IPS-NIHi7 (cell line): ENCODE results near the gene ARHGEF6.
"Not testable (repeated sequence)": the region's sequence is repeated elsewhere in the genome, so short reads cannot be mapped to it uniquely, and the experiment has no call there.

Source experiments
- DNase-seq: peaks from one replicate; pipeline ENCODE4 v3.0.0; 2012; ENCODE audit warnings: mixed read lengths; ENCODE audit errors: extremely low spot score

The ARHGEF6 gene

GRCh38 chrX:136780763-136781162 is at the start of gene ARHGEF6:
Gene ARHGEF6, minus strand, starts transcription at chrX:136780932. Its CDS starts 50 bp downstream, at chrX:136780882.
- no peak for DNase-seq

- DNase-seq = no peak
Measured at GRCh38 chrX:136829413-136829812, 48.7 kb upstream of the ARHGEF6 start.

GRCh38 chrX:136828830-136829229 is 48.1 kb upstream of the ARHGEF6 start:
- DNase-seq = no peak

GRCh38 chrX:136827026-136827425 is 46.3 kb upstream of the ARHGEF6 start:
- DNase-seq = no peak

GRCh38 chrX:136825771-136826170 is 45.0 kb upstream of the ARHGEF6 start:
- DNase-seq = no peak

- DNase-seq = no peak
Measured at GRCh38 chrX:136823175-136823574, 42.4 kb upstream of the ARHGEF6 start.

GRCh38 chrX:136822337-136823095 is 41.8 kb upstream of the ARHGEF6 start:
- no peak for DNase-seq

- not testable (repeated sequence) for DNase-seq
Measured at GRCh38 chrX:136819756-136820155, 39.0 kb upstream of the ARHGEF6 start.

GRCh38 chrX:136819031-136819703 is 38.4 kb upstream of the ARHGEF6 start:
- no peak for DNase-seq

- DNase-seq = no peak
Measured at GRCh38 chrX:136816975-136817374, 36.2 kb upstream of the ARHGEF6 start.

- DNase-seq = no peak
Measured at GRCh38 chrX:136814847-136815750, 34.4 kb upstream of the ARHGEF6 start.

GRCh38 chrX:136812286-136812685 is 31.6 kb upstream of the ARHGEF6 start:
- no peak for DNase-seq

- DNase-seq = no peak
Measured at GRCh38 chrX:136810493-136810892, 29.8 kb upstream of the ARHGEF6 start.

GRCh38 chrX:136806891-136807410 is 26.2 kb upstream of the ARHGEF6 start:
- DNase-seq = no peak

- DNase-seq = no peak
Measured at GRCh38 chrX:136802515-136802914, 21.8 kb upstream of the ARHGEF6 start.

- DNase-seq = no peak
Measured at GRCh38 chrX:136797787-136798186, 17.1 kb upstream of the ARHGEF6 start.

GRCh38 chrX:136795132-136795531 is 14.4 kb upstream of the ARHGEF6 start:
- not testable (repeated sequence) for DNase-seq

- DNase-seq = not testable (repeated sequence)
Measured at GRCh38 chrX:136794660-136795059, 13.9 kb upstream of the ARHGEF6 start.

- no peak for DNase-seq
Measured at GRCh38 chrX:136794080-136794479, 13.3 kb upstream of the ARHGEF6 start.

- no peak for DNase-seq
Measured at GRCh38 chrX:136789856-136790255, 9.1 kb upstream of the ARHGEF6 start.

GRCh38 chrX:136784231-136784630 is 3.5 kb upstream of the ARHGEF6 start:
- no peak for DNase-seq

- no peak for DNase-seq
Measured at GRCh38 chrX:136783159-136783558, 2.4 kb upstream of the ARHGEF6 start.
